PC-9 (cell line): ENCODE measurements around the gene USP44. TPM values are rescaled to one million over a fixed set of nuclear protein-coding genes. Genes with fewer than 3 reads are reported as not detected.

ENCODE experiments used
- BruUV-seq: library from RNA; stranded (reverse); fragments of 400-500 nt; replicated peaks from 2 replicates; lab custom pipeline; 2021; lab: Mats Ljungman, UMichigan
- CTCF ChIA-PET: fragments of 300-600 bp; sonication (Branson Sonifier 250); formaldehyde crosslinking; loops from one replicate; lab custom pipeline; 2022; ENCODE audit warnings: antibody characterized with exemption; lab: Charles Lee
- POLR2A ChIA-PET: fragments of 300-600 bp; sonication (Branson Sonifier 250); formaldehyde crosslinking; loops from one replicate; lab custom pipeline; 2022; ENCODE audit warnings: antibody characterized with exemption; ENCODE audit not compliant: unreplicated experiment; lab: Charles Lee
- DNase-seq, 2 experiments: peaks; one replicate each; pipeline versions ENCODE4 v3.0.0 to v3.0.0-alpha.2; 2015 to 2022; ENCODE audit warnings: mixed read lengths in 1 of 2
- H2AFZ ChIP-seq: fragments of 200-600 bp; sonication (generic); 2 replicates; pipeline ENCODE4 v1.8.1; 2017; ENCODE audit warnings: antibody characterized with exemption
- H3F3A ChIP-seq: fragments of 200-600 bp; sonication (generic); 2 replicates; pipeline ENCODE4 v1.8.1; 2017; ENCODE audit warnings: antibody characterized with exemption, mild to moderate bottlenecking, low read depth; ENCODE audit not compliant: insufficient read depth
- H3K27ac ChIP-seq: fragments of 200-600 bp; sonication (generic); 2 replicates; pipeline ENCODE4 v1.6.1; 2016; ENCODE audit warnings: mixed run types
- H3K27me3 ChIP-seq: fragments of 200-600 bp; sonication (generic); 2 replicates; pipeline ENCODE4 v1.6.1; 2016; ENCODE audit warnings: low read depth, mixed run types; ENCODE audit not compliant: insufficient read depth
- H3K36me3 ChIP-seq: fragments of 200-600 bp; sonication (generic); 2 replicates; pipeline ENCODE4 v1.6.1; 2016; ENCODE audit warnings: low read depth, mixed run types
- H3K4me1 ChIP-seq: fragments of 200-600 bp; sonication (generic); replicated peaks from 2 replicates; pipeline ENCODE4 v1.6.1; 2016; ENCODE audit warnings: mixed run types; ENCODE audit not compliant: insufficient read depth
- H3K4me2 ChIP-seq: fragments of 200-600 bp; sonication (generic); 2 replicates; pipeline ENCODE4 v1.6.1; 2017; ENCODE audit warnings: mixed run types
- H3K4me3 ChIP-seq: fragments of 200-600 bp; sonication (generic); 2 replicates; pipeline ENCODE4 v1.6.1; 2016; ENCODE audit warnings: mixed run types
- H3K79me2 ChIP-seq: fragments of 200-600 bp; sonication (generic); 2 replicates; pipeline ENCODE4 v1.6.1; 2017; ENCODE audit warnings: low read depth, mixed run types
- H3K9me2 ChIP-seq: fragments of 200-600 bp; sonication (generic); 2 replicates; pipeline ENCODE4 v1.8.1; 2017; ENCODE audit warnings: mild to moderate bottlenecking; ENCODE audit not compliant: insufficient read depth
- H3K9me3 ChIP-seq: fragments of 200-600 bp; sonication (generic); 2 replicates; pipeline ENCODE4 v1.8.1; 2016; ENCODE audit warnings: low read depth; ENCODE audit not compliant: insufficient read depth
- H4K20me1 ChIP-seq: fragments of 200-600 bp; sonication (generic); 2 replicates; pipeline ENCODE4 v1.8.1; 2017; ENCODE audit not compliant: insufficient read depth
- EZH2 ChIP-seq: fragments of 200-600 bp; sonication (generic); IDR thresholded peaks from 2 replicates; pipeline ENCODE4 v1.8.0; 2017; ENCODE audit warnings: antibody characterized with exemption, low read depth
- intact Hi-C: fragments of 100-400 bp; cut with micrococcal nuclease; formaldehyde crosslinking; loops from one replicate; pipeline ENCODE4 v1.10.0; 2022; ENCODE audit not compliant: unreplicated experiment
- total RNA-seq: library from RNA; stranded (reverse); gene quantifications from 2 replicates; pipeline ENCODE4 v1.2.3, GENCODE V29; 2021
- TF ChIP-seq, protein P1 (sequence below): fragments of 200-600 bp; sonication (generic); conservative IDR thresholded peaks from 2 replicates; pipeline ENCODE4 v1.6.1; 2017; ENCODE audit warnings: mixed run types, antibody characterized with exemption, mild to moderate bottlenecking, moderate library complexity

USP44 gene
- total RNA-seq, 1 experiment from 2014 or later = 1.3 TPM

DNA sequence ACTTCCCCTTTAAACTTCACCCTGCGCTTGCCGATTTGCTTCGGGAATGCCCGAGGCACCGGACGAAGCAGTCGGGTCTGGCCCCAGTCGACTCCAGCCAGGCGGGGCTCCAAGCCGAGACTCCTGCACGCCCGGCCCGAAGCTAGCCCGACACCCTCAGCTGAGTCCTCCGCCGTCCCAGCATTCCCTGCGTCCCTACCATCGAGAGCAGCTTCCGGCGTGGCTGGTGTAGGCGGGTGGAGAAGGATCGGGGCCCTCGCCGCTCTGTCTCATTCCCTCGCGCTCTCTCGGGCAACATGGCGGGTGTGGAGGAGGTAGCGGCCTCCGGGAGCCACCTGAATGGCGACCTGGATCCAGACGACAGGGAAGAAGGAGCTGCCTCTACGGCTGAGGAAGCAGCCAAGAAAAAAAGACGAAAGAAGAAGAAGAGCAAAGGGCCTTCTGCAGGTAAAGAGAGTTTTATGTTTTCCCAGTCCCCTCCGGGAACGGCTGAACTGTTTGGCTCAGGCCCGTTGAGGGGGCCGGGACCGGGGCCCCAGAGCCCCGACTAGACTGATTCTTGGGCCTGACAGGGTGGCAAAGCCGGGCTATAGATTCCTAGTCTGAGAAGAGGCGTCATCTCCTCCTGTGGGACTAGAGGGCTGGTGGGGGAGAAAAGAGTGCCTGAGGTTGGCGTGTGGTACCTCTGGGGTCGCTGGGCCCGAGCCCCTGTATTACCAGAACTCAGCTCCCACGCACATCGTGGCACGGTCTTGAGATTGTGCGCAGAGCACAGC is 77.2 kb downstream of the USP44 start, which contains the start of gene METAP2:
Gene METAP2, plus strand, starts transcription at position 269 of the 776 bp plus-strand sequence. Its CDS starts 28 bp downstream, at position 297.
- Histone ChIP-seq H4K20me1 (peaks cover 12% of the 10 kb centered on the region; the same call in 1 of the 2 replicates), H2AFZ (peak within 1 kb of the TSS; percentile 89), H3K27me3 (no peaks in the 10 kb centered on the region), H3K4me1 (peaks cover 20% of the 10 kb centered on the region), H3K79me2 (peaks cover 51% of the 10 kb centered on the region), H3K4me3 (peak within 1 kb of the TSS; percentile 94), H3K4me2 (peak within 1 kb of the TSS; percentile 77), H3K27ac (peak within 1 kb of the TSS; percentile 78), H3K9me3 (no peaks in the 10 kb centered on the region), H3K36me3 (peaks cover 20% of the 10 kb centered on the region), H3F3A (peaks cover 28% of the 10 kb centered on the region), H3K9me2 (no peaks in the 10 kb centered on the region)
- TF ChIP-seq, protein P1, sequence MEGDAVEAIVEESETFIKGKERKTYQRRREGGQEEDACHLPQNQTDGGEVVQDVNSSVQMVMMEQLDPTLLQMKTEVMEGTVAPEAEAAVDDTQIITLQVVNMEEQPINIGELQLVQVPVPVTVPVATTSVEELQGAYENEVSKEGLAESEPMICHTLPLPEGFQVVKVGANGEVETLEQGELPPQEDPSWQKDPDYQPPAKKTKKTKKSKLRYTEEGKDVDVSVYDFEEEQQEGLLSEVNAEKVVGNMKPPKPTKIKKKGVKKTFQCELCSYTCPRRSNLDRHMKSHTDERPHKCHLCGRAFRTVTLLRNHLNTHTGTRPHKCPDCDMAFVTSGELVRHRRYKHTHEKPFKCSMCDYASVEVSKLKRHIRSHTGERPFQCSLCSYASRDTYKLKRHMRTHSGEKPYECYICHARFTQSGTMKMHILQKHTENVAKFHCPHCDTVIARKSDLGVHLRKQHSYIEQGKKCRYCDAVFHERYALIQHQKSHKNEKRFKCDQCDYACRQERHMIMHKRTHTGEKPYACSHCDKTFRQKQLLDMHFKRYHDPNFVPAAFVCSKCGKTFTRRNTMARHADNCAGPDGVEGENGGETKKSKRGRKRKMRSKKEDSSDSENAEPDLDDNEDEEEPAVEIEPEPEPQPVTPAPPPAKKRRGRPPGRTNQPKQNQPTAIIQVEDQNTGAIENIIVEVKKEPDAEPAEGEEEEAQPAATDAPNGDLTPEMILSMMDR = no peak
- TF ChIP-seq EZH2 = no peak
- DNase-seq = peak; percentile 91 to 96
- POLR2A ChIA-PET = interaction anchor here (0.5 to 0.7 kb wide), 6 partner anchors 23 to 848 kb away, joined by 3 read pairs; partner anchors contain the start of gene NR2C1
- intact Hi-C loops = loop anchor here (2.0 to 10.0 kb wide), 4 partner anchors 139 to 399 kb away; partner anchors contain the start of genes FGD6, NR2C1 and VEZT
- BruUV-seq = TSS peak; percentile 57
- CTCF ChIA-PET = interaction anchor here (0.5 to 0.6 kb wide), 3 partner anchors 50 to 357 kb away, joined by 3 to 10 read pairs (median 4); no protein-coding TSS in a partner anchor

DNA sequence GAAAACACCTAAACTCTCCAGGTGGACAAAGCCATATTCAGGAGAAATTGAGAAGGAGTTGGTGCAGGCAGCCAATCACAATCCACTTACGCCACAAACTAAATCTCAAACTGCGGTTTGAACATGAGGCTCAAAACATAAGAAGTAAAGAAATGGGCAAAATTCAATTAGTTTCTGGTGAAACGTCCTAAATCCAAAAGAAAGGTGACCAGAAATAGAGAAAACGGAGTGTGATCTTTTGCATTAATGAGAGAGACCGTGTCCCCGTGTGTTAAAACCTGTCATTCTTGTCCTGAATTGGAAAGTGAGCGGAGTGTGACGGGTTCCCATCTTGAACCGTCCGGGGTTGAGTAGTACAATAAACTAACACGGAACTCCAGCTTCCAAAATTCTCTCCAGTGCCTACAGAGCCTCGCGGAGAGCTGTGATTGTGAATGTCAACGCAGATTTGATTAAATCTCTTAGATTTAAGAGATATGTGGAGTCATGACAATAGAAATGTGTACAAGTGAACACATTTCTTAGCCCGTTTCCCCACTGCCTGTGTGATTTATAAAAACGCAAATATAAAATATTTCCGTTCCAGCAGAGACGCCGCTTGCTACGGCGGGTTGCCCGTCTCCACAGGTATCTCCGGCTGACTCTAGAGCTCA is 77.9 kb downstream of the USP44 start:
- Histone ChIP-seq H3K4me3 (peak overlapping the region; percentile 94), H2AFZ (peak overlapping the region; percentile 89), H3K9me2 (no peaks in the 10 kb centered on the region), H3K36me3 (peaks cover 15% of the 10 kb centered on the region), H3K27me3 (no peaks in the 10 kb centered on the region), H3K9me3 (no peaks in the 10 kb centered on the region), H3K4me2 (peak overlapping the region; percentile 77), H3K4me1 (peaks cover 20% of the 10 kb centered on the region), H3K79me2 (peaks cover 44% of the 10 kb centered on the region), H3F3A (peaks cover 28% of the 10 kb centered on the region), H3K27ac (peak overlapping the region; percentile 78), H4K20me1 (peaks cover 7% of the 10 kb centered on the region; the same call in 1 of the 2 replicates)
- CTCF ChIA-PET = interaction anchor here (0.5 to 0.6 kb wide), 2 partner anchors 61 to 356 kb away, joined by 3 to 4 read pairs; no protein-coding TSS in a partner anchor
- intact Hi-C loops = loop anchor here (2.0 to 10.0 kb wide), 3 partner anchors 139 to 399 kb away; partner anchors contain the start of genes FGD6, NR2C1 and VEZT
- no peak for TF ChIP-seq EZH2
- TF ChIP-seq, protein P1 = no peak
- peak in 1 of 2 experiments; percentile 45 for DNase-seq
- POLR2A ChIA-PET = interaction anchor here (0.5 to 0.7 kb wide), 7 partner anchors 22 to 1043 kb away, joined by 3 to 4 read pairs (median 3); partner anchors contain the start of gene NR2C1
- TSS peak; percentile 97 for BruUV-seq

DNA sequence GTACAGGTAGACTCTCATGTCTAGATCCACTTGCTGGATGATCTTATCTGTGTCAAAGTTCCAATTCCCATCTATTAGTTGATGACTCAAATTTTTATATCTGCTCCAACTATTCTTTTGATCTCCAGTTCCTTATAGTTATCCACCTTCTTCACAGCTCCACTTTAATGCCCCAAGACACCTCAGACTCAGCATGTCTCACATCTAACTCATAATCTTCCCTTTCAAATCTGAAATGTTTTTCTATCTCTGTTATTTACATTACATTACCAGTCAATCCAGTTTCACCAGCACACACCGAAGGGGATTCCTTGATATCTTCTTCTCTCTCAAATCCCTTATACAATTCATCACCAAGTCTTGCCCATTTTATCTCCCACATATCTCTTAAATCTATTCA is 81.0 kb downstream of the USP44 start:
- Histone ChIP-seq H3K4me1 (peaks cover 13% of the 10 kb centered on the region), H3F3A (peaks cover 28% of the 10 kb centered on the region), H3K27ac (peak overlapping the region; percentile 4; the same call in 1 of the 2 replicates), H2AFZ (no peak overlapping the region), H3K27me3 (no peaks in the 10 kb centered on the region), H3K36me3 (no peaks in the 10 kb centered on the region), H3K9me2 (no peaks in the 10 kb centered on the region), H3K4me3 (no peak overlapping the region), H3K4me2 (peak overlapping the region; percentile 21), H4K20me1 (no peaks in the 10 kb centered on the region), H3K79me2 (peaks cover 13% of the 10 kb centered on the region), H3K9me3 (no peaks in the 10 kb centered on the region)
- POLR2A ChIA-PET = interaction anchor here (0.5 kb wide), 1 partner anchor 245 kb away, joined by 15 read pairs; no protein-coding TSS in a partner anchor
- CTCF ChIA-PET = no interaction called here
- TF ChIP-seq, protein P1 = no peak
- no peak for TF ChIP-seq EZH2
- DNase-seq = peak in 1 of 2 experiments; percentile 73
- no TSS peak for BruUV-seq
- intact Hi-C loops = loop anchor here (10.0 kb wide), 2 partner anchors 135 to 395 kb away; partner anchors contain the start of gene NR2C1
